Loucy (cell line): Measurements from ENCODE around the gene ZFYVE16.

ENCODE experiments used
- H2AFZ ChIP-seq: fragments of 200-600 bp; sonication (generic); 2 replicates; pipeline ENCODE4 v1.6.0; 2016; ENCODE audit warnings: antibody characterized with exemption, mild to moderate bottlenecking, low read length, moderate library complexity
- H3F3A ChIP-seq: fragments of 200-600 bp; 2 replicates; pipeline ENCODE4 v1.6.0; 2016; ENCODE audit warnings: antibody characterized with exemption, low read depth, mild to moderate bottlenecking
- H3K27me3 ChIP-seq: fragments of 200-600 bp; sonication (generic); 2 replicates; pipeline ENCODE4 v1.6.1; 2014; ENCODE audit warnings: low read length, mild to moderate bottlenecking; ENCODE audit not compliant: insufficient read depth, poor library complexity, severe bottlenecking
- H3K36me3 ChIP-seq: fragments of 200-600 bp; sonication (generic); 2 replicates; pipeline ENCODE4 v1.6.1; 2016; ENCODE audit warnings: low read length; ENCODE audit not compliant: insufficient read depth
- H3K4me1 ChIP-seq: fragments of 200-600 bp; sonication (generic); 2 replicates; pipeline ENCODE4 v1.5.1; 2014; ENCODE audit warnings: low read length, mild to moderate bottlenecking; ENCODE audit not compliant: insufficient read depth, poor library complexity, severe bottlenecking
- H3K4me2 ChIP-seq: fragments of 200-600 bp; sonication (generic); 2 replicates; pipeline ENCODE4 v1.6.0; 2014; ENCODE audit warnings: antibody characterized with exemption, low read length, low read depth, mild to moderate bottlenecking; ENCODE audit not compliant: poor library complexity, severe bottlenecking
- H3K4me3 ChIP-seq: fragments of 200-600 bp; sonication (generic); 2 replicates; pipeline ENCODE4 v1.5.1; 2014; ENCODE audit warnings: low read length, mild to moderate bottlenecking, mixed read lengths; ENCODE audit not compliant: poor library complexity, severe bottlenecking
- H3K79me2 ChIP-seq: fragments of 200-600 bp; sonication (generic); 2 replicates; pipeline ENCODE4 v1.6.1; 2014; ENCODE audit warnings: low read length; ENCODE audit not compliant: insufficient read depth
- H3K9ac ChIP-seq: fragments of 200-600 bp; sonication (generic); 2 replicates; pipeline ENCODE4 v1.6.0; 2014; ENCODE audit warnings: mild to moderate bottlenecking, low read depth, low read length, moderate library complexity; ENCODE audit not compliant: poor library complexity, severe bottlenecking
- H3K9me2 ChIP-seq: fragments of 200-600 bp; sonication (generic); replicated peaks from 2 replicates; pipeline ENCODE4 v1.6.1; 2016; ENCODE audit warnings: low read depth, low read length, mixed read lengths
- H3K9me3 ChIP-seq: fragments of 200-600 bp; sonication (generic); 2 replicates; pipeline ENCODE4 v1.6.1; 2014; ENCODE audit warnings: mild to moderate bottlenecking, antibody characterized with exemption, low read length, low read depth; ENCODE audit not compliant: insufficient read depth
- H4K20me1 ChIP-seq: fragments of 200-600 bp; sonication (generic); 2 replicates; pipeline ENCODE4 v1.6.0; 2014; ENCODE audit warnings: antibody characterized with exemption, low read length, mild to moderate bottlenecking; ENCODE audit not compliant: insufficient read depth, poor library complexity, severe bottlenecking
- EZH2phosphoT487 ChIP-seq: fragments of 200-600 bp; IDR thresholded peaks from 2 replicates; pipeline ENCODE4 v1.6.1; 2018; ENCODE audit warnings: antibody characterized with exemption, mild to moderate bottlenecking, moderate library complexity, borderline replicate concordance
- TF ChIP-seq, protein P1 (sequence below): fragments of 200-600 bp; sonication (generic); conservative IDR thresholded peaks from 2 replicates; pipeline ENCODE4 v1.5.1; 2014; ENCODE audit warnings: mild to moderate bottlenecking, antibody characterized with exemption, low read length

ZFYVE16 gene

DNA sequence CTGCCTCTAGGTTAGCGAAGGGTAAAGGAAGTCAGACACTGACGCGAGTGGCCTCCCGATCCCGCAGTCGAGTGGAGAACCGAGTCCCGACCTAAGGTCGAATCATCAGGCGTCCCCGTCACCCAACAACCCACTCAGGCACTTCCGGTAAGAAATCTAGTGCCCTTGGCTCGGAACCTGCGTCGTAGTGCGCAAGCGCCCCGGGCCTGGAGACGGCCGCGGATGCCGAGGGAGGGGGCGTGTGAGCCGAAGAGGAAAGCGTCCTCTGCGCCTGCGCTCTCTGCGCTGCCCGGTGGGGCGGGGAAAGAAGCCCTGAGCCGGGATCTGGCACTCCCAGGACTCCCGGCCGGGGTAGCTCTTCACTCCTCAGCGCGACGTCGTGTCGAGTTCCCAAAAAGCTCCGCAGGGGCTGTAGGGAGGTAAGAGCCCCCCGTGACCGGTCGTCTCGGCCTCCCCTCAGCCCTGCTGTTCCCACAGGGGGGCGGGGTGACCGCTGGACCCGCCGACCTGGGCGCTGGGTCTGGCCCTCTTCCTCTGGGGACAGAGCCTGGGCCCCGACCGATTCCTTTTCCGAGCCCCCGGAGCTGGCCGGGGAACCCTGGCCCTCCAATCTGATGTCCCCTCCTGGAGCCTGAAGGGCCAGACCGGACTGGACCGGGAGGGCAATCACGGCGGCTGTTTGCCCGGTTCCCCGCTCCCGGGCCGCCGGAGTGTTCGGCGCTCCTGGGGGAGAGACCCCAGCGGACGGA, at the start of gene ZFYVE16:
TSS of gene ZFYVE16 (plus strand) at position 330 of the 749 bp plus-strand sequence. CDS start 26,084 bp downstream, outside the sequence.
- Histone ChIP-seq H3K36me3 (no peaks in the 10 kb centered on the region), H3K27me3 (no peaks in the 10 kb centered on the region), H3K79me2 (peaks cover 38% of the 10 kb centered on the region), H3K4me1 (peaks cover 37% of the 10 kb centered on the region), H3K9ac (peak within 1 kb of the TSS; percentile 93), H4K20me1 (peaks cover 10% of the 10 kb centered on the region), H3K4me2 (peak within 1 kb of the TSS; percentile 89), H3K9me3 (no peaks in the 10 kb centered on the region), H3F3A (0 out of 2 replicates have a peak, but pooled peaks cover 2% of the 10 kb centered on the region), H3K9me2 (no peaks in the 10 kb centered on the region), H2AFZ (peak within 1 kb of the TSS; percentile 92), H3K4me3 (peak within 1 kb of the TSS; percentile 96)
- TF ChIP-seq, protein P1, sequence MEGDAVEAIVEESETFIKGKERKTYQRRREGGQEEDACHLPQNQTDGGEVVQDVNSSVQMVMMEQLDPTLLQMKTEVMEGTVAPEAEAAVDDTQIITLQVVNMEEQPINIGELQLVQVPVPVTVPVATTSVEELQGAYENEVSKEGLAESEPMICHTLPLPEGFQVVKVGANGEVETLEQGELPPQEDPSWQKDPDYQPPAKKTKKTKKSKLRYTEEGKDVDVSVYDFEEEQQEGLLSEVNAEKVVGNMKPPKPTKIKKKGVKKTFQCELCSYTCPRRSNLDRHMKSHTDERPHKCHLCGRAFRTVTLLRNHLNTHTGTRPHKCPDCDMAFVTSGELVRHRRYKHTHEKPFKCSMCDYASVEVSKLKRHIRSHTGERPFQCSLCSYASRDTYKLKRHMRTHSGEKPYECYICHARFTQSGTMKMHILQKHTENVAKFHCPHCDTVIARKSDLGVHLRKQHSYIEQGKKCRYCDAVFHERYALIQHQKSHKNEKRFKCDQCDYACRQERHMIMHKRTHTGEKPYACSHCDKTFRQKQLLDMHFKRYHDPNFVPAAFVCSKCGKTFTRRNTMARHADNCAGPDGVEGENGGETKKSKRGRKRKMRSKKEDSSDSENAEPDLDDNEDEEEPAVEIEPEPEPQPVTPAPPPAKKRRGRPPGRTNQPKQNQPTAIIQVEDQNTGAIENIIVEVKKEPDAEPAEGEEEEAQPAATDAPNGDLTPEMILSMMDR: peak; percentile 32; the same call in 1 of the 2 replicates
- no peak for TF ChIP-seq EZH2phosphoT487

DNA sequence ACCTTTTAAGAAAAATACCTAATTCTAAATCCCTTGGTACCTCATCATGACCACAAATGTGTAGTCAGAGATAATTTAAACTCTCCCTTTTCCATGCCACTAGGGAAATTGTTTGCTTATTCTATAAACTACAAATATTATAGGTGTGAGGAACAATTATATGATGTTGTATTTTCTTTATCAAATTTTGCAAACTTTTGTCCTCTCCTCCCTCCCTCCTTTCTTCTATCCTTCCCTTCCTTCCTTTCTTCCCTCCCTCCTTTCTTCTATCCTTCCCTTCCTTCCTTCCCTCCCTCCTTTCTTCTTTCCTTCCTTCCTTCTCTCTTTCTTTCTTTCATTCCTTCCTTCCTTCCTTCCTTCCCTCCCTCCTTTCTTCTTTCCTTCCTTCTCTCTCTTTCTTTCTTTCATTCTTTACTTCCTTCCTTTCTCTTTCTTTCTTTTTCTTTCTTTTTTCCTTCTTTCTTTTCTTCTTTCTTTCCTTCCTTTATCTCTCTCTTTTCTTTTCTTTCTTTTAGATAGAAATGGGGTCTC, 46.9 kb upstream of the ZFYVE16 start:
- Histone ChIP-seq H3K4me1 (no peaks in the 10 kb centered on the region), H3K9ac (no peak overlapping the region), H3K4me2 (no peak overlapping the region), H3K36me3 (no peaks in the 10 kb centered on the region), H3K4me3 (no peak overlapping the region), H3F3A (no peaks in the 10 kb centered on the region), H3K27me3 (no peaks in the 10 kb centered on the region), H2AFZ (no peak overlapping the region), H3K9me2 (no peaks in the 10 kb centered on the region), H4K20me1 (no peaks in the 10 kb centered on the region), H3K79me2 (no peaks in the 10 kb centered on the region), H3K9me3 (no peaks in the 10 kb centered on the region)
- no peak for TF ChIP-seq EZH2phosphoT487
- TF ChIP-seq, protein P1: no peak

DNA sequence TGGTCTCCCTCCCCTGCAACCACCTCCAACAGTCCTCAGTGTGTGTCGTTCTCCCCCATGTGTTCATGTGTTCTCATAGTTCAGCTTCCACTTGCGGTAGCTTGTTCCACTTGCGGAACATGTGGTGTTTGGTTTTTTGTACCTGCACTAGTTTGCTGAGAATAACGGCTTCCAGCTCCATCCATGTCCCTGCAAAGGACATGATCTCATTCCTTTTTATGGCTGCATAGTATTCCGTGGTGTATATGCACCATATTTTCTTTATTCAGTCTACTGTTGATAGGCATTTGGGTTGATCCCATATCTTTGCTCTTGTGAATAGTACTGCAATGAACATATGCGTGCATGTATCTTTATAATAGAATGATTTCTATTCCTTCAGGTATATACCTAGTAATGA, 43.0 kb upstream of the ZFYVE16 start:
- H3K4me1 ChIP-seq: no peaks in the 10 kb centered on the region
- H3K27me3 ChIP-seq: no peaks in the 10 kb centered on the region
- H3K9me2 ChIP-seq: no peaks in the 10 kb centered on the region
- H3F3A ChIP-seq: no peaks in the 10 kb centered on the region
- TF ChIP-seq, protein P1: no peak
- no peak for TF ChIP-seq EZH2phosphoT487
- no peaks in the 10 kb centered on the region for H3K36me3 ChIP-seq
- no peak overlapping the region for H3K9ac ChIP-seq
- no peaks in the 10 kb centered on the region for H4K20me1 ChIP-seq
- no peak overlapping the region for H3K4me3 ChIP-seq
- no peak overlapping the region for H2AFZ ChIP-seq
- no peaks in the 10 kb centered on the region for H3K9me3 ChIP-seq
- H3K4me2 ChIP-seq: no peak overlapping the region
- no peaks in the 10 kb centered on the region for H3K79me2 ChIP-seq
